Keratinocyte (primary cell): ENCODE data around the gene GFPT2. TPM values are rescaled to one million over a fixed set of nuclear protein-coding genes. Genes with fewer than 3 reads are reported as not detected.

ENCODE experiments used
- DNase-seq: peaks from one replicate; pipeline ENCODE4 v3.0.0-alpha.2; 2011; ENCODE audit warnings: low read depth, missing footprints, low spot score
- FAIRE-seq: peaks from 2 replicates; lab custom pipeline; 2011; peaks lifted over from hg19 to GRCh38; lab: Jason Lieb, UNC
- H2AFZ ChIP-seq: 2 replicates; pipeline ENCODE4 v1.6.0; 2012; ENCODE audit warnings: low read length, control low read depth, inconsistent platforms; ENCODE audit not compliant: control insufficient read depth
- H3K27ac ChIP-seq: 2 replicates; pipeline ENCODE4 v1.5.1; 2011; ENCODE audit warnings: low read length; ENCODE audit not compliant: control insufficient read depth, insufficient read depth
- H3K27me3 ChIP-seq: 3 replicates; pipeline ENCODE4 v1.6.0; 2011; ENCODE audit warnings: low read length; ENCODE audit not compliant: control insufficient read depth, insufficient read depth; ENCODE audit errors: extremely low read depth
- H3K36me3 ChIP-seq, 2 experiments: 2 replicates in 1 of 2; 3 replicates in 1 of 2; pipeline ENCODE4 v1.5.1; 2011; ENCODE audit warnings: low read length in 2 of 2, mild to moderate bottlenecking in 1 of 2; ENCODE audit not compliant: control insufficient read depth in 2 of 2, insufficient read depth in 2 of 2; ENCODE audit errors: extremely low read depth in 1 of 2
- H3K4me1 ChIP-seq: 3 replicates; pipeline ENCODE4 v1.5.1; 2011; ENCODE audit warnings: low read length; ENCODE audit not compliant: control insufficient read depth, insufficient read depth; ENCODE audit errors: extremely low read depth
- H3K4me2 ChIP-seq: 3 replicates; pipeline ENCODE4 v1.6.0; 2011; ENCODE audit warnings: low read depth, low read length; ENCODE audit not compliant: control insufficient read depth, insufficient read depth; ENCODE audit errors: extremely low read depth
- H3K4me3 ChIP-seq, 3 experiments: fragments of 200-600 bp in 1 of 3; sonication (generic) in 1 of 3; 2 replicates in 2 of 3; 3 replicates in 1 of 3; pipeline ENCODE4 v1.5.1; 2011 to 2016; ENCODE audit warnings: low read length in 3 of 3, mild to moderate bottlenecking in 3 of 3, control low read depth in 2 of 3, inconsistent platforms in 1 of 3, low read depth in 1 of 3, mixed read lengths in 1 of 3, mixed run types in 1 of 3, moderate library complexity in 1 of 3; ENCODE audit not compliant: control insufficient read depth in 2 of 3, insufficient read depth in 2 of 3; ENCODE audit errors: extremely low read depth in 1 of 3
- H3K79me2 ChIP-seq: 2 replicates; pipeline ENCODE4 v1.6.0; 2012; ENCODE audit warnings: low read length; ENCODE audit not compliant: control insufficient read depth, insufficient read depth
- H3K9ac ChIP-seq: 3 replicates; pipeline ENCODE4 v1.6.0; 2011; ENCODE audit warnings: low read length; ENCODE audit not compliant: control insufficient read depth, insufficient read depth; ENCODE audit errors: extremely low read depth
- H3K9me1 ChIP-seq: 3 replicates; pipeline ENCODE4 v1.6.0; 2011; ENCODE audit warnings: low read length; ENCODE audit not compliant: control insufficient read depth, insufficient read depth; ENCODE audit errors: extremely low read depth
- H3K9me3 ChIP-seq: 2 replicates; pipeline ENCODE4 v1.5.1; 2012; ENCODE audit warnings: low read depth, low read length; ENCODE audit not compliant: control insufficient read depth
- H4K20me1 ChIP-seq: 3 replicates; pipeline ENCODE4 v1.6.0; 2011; ENCODE audit warnings: low read length; ENCODE audit not compliant: control insufficient read depth, insufficient read depth; ENCODE audit errors: extremely low read depth
- EZH2 ChIP-seq: IDR thresholded peaks from one replicate; pipeline ENCODE4 v1.6.1; 2012; ENCODE audit warnings: inconsistent platforms, mild to moderate bottlenecking, low read length, moderate library complexity
- dilution Hi-C: fragments of 300-500 bp; cut with MboI; formaldehyde crosslinking; loops from one replicate; pipeline ENCODE4 v1.7.0; 2020; ENCODE audit warnings: low sequenced_read_pairs; ENCODE audit not compliant: extremely low pct_ligation_motif_present
- polyA plus RNA-seq, 5 experiments: library from polyadenylated mRNA; depleted of rRNA in 3 of 5; stranded (reverse) in 3 of 5; stranded (forward) in 1 of 5; unstranded in 1 of 5; fragments of >200 nt; gene quantifications; 1 replicate in 1 of 5; 2 replicates in 3 of 5; 3 replicates in 1 of 5; pipeline versions ENCODE4 v1.2.1 to v1.2.3, GENCODE V29; 2011 to 2012; ENCODE audit warnings: missing spikeins in 2 of 5, low read depth in 1 of 5, low replicate concordance in 1 of 5
- TF ChIP-seq, protein P1 (sequence below), 3 experiments: IDR thresholded peaks in 1 of 3; conservative IDR thresholded peaks in 1 of 3; optimal IDR thresholded peaks in 1 of 3; 2 replicates in 2 of 3; 3 replicates in 1 of 3; pipeline versions ENCODE3 to v1.5.1; 2011; ENCODE audit warnings: low read length in 3 of 3, mild to moderate bottlenecking in 3 of 3, moderate library complexity in 2 of 3, control low read depth in 1 of 3, inconsistent platforms in 1 of 3; ENCODE audit not compliant: insufficient read depth in 2 of 3; ENCODE audit errors: extremely low read depth in 1 of 3

Gene GFPT2
- polyA plus RNA-seq, 1 donor (not counting 4 experiments of a cell fraction or from before 2014, with no cell fraction given) = not detected

DNA sequence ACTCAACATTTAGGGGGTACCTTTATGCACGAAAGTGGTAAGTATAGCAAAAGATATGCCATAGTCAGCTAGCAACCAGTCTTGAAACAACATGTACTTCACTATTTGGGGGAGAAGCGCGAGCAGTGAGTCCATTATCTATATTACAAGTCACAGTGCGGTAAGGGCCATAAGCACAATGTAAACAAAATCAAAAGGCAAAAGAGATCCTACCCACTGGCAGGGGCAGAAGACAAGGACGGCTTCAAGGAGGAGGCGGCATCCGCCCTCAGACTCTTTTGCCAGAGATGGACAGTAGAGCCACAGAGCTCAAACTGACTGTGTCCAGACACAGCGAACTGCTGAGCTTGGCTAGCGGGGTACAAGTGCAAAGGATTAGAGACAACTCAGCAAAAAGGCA is 70.9 kb downstream of the GFPT2 start:
- no peak overlapping the region for H3K4me2 ChIP-seq
- dilution Hi-C loops = no loop called here
- peaks cover 3% of the 10 kb centered on the region for H3K4me1 ChIP-seq
- H3K27ac ChIP-seq = no peak overlapping the region
- H3K27me3 ChIP-seq = no peaks in the 10 kb centered on the region
- H3K36me3 ChIP-seq = peaks cover 10 to 28% of the 10 kb centered on the region in 2 experiments
- peaks cover 34% of the 10 kb centered on the region for H3K79me2 ChIP-seq
- H4K20me1 ChIP-seq = peaks cover 2% of the 10 kb centered on the region
- H2AFZ ChIP-seq = no peak overlapping the region
- no peak overlapping the region for H3K4me3 ChIP-seq
- DNase-seq (no peak), FAIRE-seq (no peak)
- TF ChIP-seq, protein P1, sequence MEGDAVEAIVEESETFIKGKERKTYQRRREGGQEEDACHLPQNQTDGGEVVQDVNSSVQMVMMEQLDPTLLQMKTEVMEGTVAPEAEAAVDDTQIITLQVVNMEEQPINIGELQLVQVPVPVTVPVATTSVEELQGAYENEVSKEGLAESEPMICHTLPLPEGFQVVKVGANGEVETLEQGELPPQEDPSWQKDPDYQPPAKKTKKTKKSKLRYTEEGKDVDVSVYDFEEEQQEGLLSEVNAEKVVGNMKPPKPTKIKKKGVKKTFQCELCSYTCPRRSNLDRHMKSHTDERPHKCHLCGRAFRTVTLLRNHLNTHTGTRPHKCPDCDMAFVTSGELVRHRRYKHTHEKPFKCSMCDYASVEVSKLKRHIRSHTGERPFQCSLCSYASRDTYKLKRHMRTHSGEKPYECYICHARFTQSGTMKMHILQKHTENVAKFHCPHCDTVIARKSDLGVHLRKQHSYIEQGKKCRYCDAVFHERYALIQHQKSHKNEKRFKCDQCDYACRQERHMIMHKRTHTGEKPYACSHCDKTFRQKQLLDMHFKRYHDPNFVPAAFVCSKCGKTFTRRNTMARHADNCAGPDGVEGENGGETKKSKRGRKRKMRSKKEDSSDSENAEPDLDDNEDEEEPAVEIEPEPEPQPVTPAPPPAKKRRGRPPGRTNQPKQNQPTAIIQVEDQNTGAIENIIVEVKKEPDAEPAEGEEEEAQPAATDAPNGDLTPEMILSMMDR (optimal IDR thresholded peaks at IDR 0.05 in 1 of 3, IDR thresholded peaks at IDR 0.05 in 1 of 3, conservative IDR thresholded peaks at IDR 0.05 in 1 of 3; ENCODE audit: extremely low read depth in 1 of 3, insufficient read depth in 2 of 3, low read length in 3 of 3) = no peak
- no peak for TF ChIP-seq EZH2
- H3K9me3 ChIP-seq = peaks cover 2% of the 10 kb centered on the region
- no peak overlapping the region for H3K9ac ChIP-seq
- H3K9me1 ChIP-seq = no peaks in the 10 kb centered on the region

DNA sequence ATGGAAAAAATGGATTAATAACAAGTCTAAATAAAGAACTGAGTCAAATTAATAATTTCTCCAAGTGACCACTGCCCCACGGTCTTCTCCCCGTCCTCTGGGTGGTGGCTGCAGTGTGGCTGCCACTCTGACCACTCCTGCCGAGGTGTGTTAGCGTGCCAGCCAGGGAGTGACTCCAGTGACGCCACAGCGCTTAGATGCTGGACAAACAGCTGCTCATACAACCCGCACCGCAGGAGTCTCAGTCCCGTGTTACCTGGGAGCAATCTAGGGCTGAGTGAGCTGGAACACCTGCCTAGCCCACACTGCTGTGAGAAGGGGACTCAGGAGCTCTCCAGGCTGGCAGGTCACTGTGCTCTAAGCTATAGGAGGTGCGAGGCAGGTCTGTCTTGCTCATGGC is 71.4 kb downstream of the GFPT2 start:
- Histone ChIP-seq H3K4me3 (no peak overlapping the region), H3K9ac (no peak overlapping the region), H3K9me1 (no peaks in the 10 kb centered on the region), H3K79me2 (peaks cover 29% of the 10 kb centered on the region), H3K27me3 (no peaks in the 10 kb centered on the region), H3K36me3 (peaks cover 13 to 32% of the 10 kb centered on the region in 2 experiments), H3K9me3 (peaks cover 5% of the 10 kb centered on the region), H2AFZ (no peak overlapping the region), H3K4me1 (peaks cover 3% of the 10 kb centered on the region), H4K20me1 (peaks cover 2% of the 10 kb centered on the region), H3K27ac (no peak overlapping the region), H3K4me2 (no peak overlapping the region)
- no peak for FAIRE-seq
- dilution Hi-C loops = no loop called here
- TF ChIP-seq EZH2 = no peak
- TF ChIP-seq, protein P1 (optimal IDR thresholded peaks at IDR 0.05 in 1 of 3, IDR thresholded peaks at IDR 0.05 in 1 of 3, conservative IDR thresholded peaks at IDR 0.05 in 1 of 3; ENCODE audit: extremely low read depth in 1 of 3, insufficient read depth in 2 of 3, low read length in 3 of 3) = no peak
- DNase-seq = no peak
